Activated T-helper 1 cell treated with anti-CD3 and anti-CD28 coated beads, Interleukin-2, amount 50 U/mL, for 16 hours (primary cell): ENCODE measurements around the gene BORCS5.

Experiments used
- DNase-seq, 2 donors: peaks; one replicate each; pipeline ENCODE4 v3.0.0-alpha.2; 2020; ENCODE audit warnings: low read depth in 1 of 2, low spot score in 1 of 2

The BORCS5 gene

GRCh38 chr12:12511021-12511783 lies 154.3 kb downstream of the BORCS5 start:
- DNase-seq = no peak

- DNase-seq = no peak
Observed at GRCh38 chr12:12511895-12512711, 155.2 kb downstream of the BORCS5 start.

DNA sequence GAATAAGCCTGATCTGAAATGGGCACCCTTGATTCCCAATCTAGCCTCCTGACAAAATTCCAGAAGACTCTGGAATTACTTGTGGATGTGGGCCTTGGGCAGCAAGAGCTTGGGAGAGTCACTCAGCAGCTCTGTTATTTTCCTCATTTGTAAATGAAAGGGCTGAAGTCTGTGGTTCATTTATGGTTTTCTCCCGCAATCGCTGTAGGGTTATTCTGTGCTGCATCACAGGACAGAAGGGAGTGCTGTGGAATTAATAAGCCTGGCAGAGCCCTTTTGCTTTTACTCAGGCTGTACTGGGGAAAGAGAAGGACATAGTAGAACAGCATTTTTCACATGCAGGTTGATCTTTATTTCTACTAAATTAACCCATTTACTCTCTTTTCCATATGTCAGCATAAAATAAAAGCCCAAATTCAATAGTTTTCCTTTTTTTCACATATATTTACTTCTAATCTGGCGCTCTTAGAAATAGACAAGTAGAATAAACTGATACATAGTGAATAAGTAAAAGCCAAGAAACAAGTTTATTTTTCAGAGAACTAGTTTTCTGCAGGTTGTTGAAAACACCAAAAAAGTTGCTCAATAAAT lies 156.6 kb downstream of the BORCS5 start:
- no peak for DNase-seq

DNA sequence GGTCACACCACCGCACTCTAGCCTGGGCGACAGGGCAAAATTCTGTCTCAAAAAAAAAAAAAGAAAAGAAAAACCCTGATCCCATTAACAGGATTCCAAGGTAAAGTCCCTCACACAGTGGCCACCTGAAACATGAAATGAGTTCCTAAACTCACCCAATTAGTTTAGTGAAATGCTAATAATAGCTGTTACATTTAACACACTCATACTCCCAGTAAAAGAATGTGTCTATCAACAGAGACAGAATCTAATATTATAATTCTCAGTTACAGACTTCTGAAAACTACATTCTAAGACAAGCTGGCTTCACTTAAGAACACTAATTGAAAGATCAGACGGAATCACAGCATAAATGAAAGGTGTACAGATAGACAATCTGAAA lies 161.6 kb downstream of the BORCS5 start:
- DNase-seq = no peak

GRCh38 chr12:12518919-12519318 lies 162.0 kb downstream of the BORCS5 start:
- no peak for DNase-seq
